Retinal pigment epithelial cell (primary cell): ENCODE data around the gene MTFR1L.

Experiments
- DNase-seq: peaks from one replicate; pipeline ENCODE4 v3.0.0-alpha.2; 2010; ENCODE audit warnings: low read depth
- H3K4me3 ChIP-seq: 2 replicates; pipeline ENCODE4 v1.5.1; 2011; ENCODE audit warnings: mild to moderate bottlenecking, low read length, control low read depth, moderate library complexity
- CTCF ChIP-seq: conservative IDR thresholded peaks from 2 replicates; pipeline ENCODE4 v1.5.1; 2011; ENCODE audit warnings: low read depth, low read length, control low read depth, inconsistent platforms

Gene MTFR1L

GRCh38 chr1:25803368-25803767 lies 16.4 kb upstream of the MTFR1L start:
- H3K4me3 ChIP-seq: no peak overlapping the region
- DNase-seq: no peak
- no peak for TF ChIP-seq CTCF

DNA sequence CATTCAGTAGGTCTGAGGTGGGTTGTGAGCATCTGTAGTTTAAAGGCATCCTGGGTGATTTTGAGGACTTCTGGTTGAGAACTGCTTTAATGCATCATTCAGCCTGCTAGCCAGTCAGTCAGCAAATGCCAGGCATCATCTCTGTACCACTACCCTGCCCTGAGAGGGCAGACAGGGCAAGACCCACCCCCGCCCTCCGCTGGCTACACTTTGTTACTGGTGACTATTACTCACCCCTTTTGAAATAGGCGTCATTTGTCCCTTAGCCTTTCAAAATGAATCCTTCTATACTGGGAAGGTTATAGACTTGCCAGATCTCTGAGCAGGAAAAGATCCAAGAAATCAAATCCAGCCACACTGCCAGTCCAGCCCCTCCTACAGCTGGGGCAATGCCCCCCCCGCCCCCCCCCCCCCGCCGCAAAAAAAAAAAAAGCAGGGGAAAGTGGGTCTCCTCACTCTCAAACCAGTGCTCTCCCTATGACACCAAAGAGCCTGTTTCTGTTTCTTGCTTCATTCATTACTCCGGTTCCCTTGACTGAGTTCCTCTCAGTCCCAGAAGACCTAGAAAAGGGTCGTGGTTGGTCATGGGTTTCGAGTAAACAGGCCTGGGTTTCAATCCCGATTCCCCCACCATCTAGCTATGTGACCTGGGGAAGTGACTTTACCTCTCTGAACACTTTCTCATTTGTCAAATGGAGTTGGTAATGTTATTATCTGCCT lies 15.3 kb upstream of the MTFR1L start:
- no peak for DNase-seq
- H3K4me3 ChIP-seq: no peak overlapping the region
- TF ChIP-seq CTCF: no peak

- no peak overlapping the region for H3K4me3 ChIP-seq
- no peak for TF ChIP-seq CTCF
- no peak for DNase-seq
These were observed 14.5 kb upstream of the MTFR1L start for GRCh38 chr1:25804964-25805862.

DNA sequence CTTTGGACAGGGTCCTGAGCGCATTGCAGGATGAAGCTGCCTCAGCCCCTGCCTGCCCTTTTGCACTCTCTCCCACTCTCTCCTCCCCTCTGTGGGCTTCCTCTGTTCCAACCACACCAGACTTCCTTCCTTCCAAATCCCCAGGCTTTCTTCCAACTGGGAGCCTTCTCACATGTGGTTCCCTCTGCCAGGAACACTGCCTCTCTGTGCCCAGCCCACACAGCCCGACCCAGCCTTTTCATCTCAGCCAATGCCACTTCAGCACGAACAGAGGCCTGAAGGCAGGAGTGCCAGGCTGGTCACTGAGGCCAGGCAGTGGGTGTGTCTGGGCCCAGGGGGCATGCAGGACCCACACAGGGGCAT lies 13.9 kb upstream of the MTFR1L start:
- H3K4me3 ChIP-seq: no peak overlapping the region
- DNase-seq: no peak
- TF ChIP-seq CTCF: no peak

DNA sequence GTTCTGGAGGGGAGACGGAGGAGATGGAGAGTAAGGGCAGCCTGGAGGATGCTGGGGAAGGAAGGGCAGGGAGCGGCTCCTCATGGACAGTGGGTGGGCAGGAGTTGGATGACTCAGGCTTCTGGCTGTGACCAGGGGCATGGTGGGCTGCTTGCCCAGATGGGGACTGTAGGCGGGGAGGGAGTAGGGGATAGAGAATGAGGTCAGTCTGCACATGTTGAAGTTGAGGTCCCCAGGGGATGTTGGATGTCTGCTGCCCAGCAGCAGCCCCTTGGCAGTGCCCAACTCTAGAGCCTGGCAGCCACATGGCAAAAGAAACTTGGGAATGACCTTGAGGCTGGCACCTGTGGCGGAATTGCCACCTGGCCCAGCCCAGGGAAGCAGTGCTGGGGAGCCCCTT lies 13.3 kb upstream of the MTFR1L start:
- DNase-seq: no peak
- H3K4me3 ChIP-seq: no peak overlapping the region
- no peak for TF ChIP-seq CTCF

- H3K4me3 ChIP-seq: no peak overlapping the region
- DNase-seq: no peak
- no peak for TF ChIP-seq CTCF
These were observed 12.0 kb upstream of the MTFR1L start for GRCh38 chr1:25807480-25808390.
